Stimulated activated memory B cell treated with anti-CD40 and anti-IgM and Interleukin-4, amounts not matched to agents 10 μg/mL and 1 μg/mL and 100 μg/mL, for 72 hours (primary cell): ENCODE data around the gene RIPOR3.
A peak's percentile ranks its signal among the peaks of the same experiment; 100 is the strongest.

Source experiments
- ATAC-seq: fragments of 150-1000 bp; cut with Tn5 transposase; 2 replicates; pipeline ENCODE4 v1.10.0; 2021
- H3K27ac Mint-ChIP-seq: one replicate; pipeline ENCODE4 v1.8.0; 2022; ENCODE audit warnings: mild to moderate bottlenecking, mixed read lengths
- H3K27me3 Mint-ChIP-seq: one replicate; pipeline ENCODE4 v1.8.0; 2022; ENCODE audit warnings: mixed read lengths
- H3K36me3 Mint-ChIP-seq: one replicate; pipeline ENCODE4 v1.8.0; 2022; ENCODE audit warnings: mixed read lengths
- H3K4me1 Mint-ChIP-seq: one replicate; pipeline ENCODE4 v1.8.0; 2022; ENCODE audit warnings: mixed read lengths
- H3K4me3 Mint-ChIP-seq: one replicate; pipeline ENCODE4 v1.8.0; 2022; ENCODE audit warnings: mild to moderate bottlenecking, moderate library complexity, mixed read lengths
- H3K9me3 Mint-ChIP-seq: one replicate; pipeline ENCODE4 v1.8.0; 2022; ENCODE audit warnings: mixed read lengths

The RIPOR3 gene, protein sequence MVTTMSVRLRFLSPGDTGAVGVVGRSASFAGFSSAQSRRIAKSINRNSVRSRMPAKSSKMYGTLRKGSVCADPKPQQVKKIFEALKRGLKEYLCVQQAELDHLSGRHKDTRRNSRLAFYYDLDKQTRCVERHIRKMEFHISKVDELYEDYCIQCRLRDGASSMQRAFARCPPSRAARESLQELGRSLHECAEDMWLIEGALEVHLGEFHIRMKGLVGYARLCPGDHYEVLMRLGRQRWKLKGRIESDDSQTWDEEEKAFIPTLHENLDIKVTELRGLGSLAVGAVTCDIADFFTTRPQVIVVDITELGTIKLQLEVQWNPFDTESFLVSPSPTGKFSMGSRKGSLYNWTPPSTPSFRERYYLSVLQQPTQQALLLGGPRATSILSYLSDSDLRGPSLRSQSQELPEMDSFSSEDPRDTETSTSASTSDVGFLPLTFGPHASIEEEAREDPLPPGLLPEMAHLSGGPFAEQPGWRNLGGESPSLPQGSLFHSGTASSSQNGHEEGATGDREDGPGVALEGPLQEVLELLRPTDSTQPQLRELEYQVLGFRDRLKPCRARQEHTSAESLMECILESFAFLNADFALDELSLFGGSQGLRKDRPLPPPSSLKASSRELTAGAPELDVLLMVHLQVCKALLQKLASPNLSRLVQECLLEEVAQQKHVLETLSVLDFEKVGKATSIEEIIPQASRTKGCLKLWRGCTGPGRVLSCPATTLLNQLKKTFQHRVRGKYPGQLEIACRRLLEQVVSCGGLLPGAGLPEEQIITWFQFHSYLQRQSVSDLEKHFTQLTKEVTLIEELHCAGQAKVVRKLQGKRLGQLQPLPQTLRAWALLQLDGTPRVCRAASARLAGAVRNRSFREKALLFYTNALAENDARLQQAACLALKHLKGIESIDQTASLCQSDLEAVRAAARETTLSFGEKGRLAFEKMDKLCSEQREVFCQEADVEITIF

DNA sequence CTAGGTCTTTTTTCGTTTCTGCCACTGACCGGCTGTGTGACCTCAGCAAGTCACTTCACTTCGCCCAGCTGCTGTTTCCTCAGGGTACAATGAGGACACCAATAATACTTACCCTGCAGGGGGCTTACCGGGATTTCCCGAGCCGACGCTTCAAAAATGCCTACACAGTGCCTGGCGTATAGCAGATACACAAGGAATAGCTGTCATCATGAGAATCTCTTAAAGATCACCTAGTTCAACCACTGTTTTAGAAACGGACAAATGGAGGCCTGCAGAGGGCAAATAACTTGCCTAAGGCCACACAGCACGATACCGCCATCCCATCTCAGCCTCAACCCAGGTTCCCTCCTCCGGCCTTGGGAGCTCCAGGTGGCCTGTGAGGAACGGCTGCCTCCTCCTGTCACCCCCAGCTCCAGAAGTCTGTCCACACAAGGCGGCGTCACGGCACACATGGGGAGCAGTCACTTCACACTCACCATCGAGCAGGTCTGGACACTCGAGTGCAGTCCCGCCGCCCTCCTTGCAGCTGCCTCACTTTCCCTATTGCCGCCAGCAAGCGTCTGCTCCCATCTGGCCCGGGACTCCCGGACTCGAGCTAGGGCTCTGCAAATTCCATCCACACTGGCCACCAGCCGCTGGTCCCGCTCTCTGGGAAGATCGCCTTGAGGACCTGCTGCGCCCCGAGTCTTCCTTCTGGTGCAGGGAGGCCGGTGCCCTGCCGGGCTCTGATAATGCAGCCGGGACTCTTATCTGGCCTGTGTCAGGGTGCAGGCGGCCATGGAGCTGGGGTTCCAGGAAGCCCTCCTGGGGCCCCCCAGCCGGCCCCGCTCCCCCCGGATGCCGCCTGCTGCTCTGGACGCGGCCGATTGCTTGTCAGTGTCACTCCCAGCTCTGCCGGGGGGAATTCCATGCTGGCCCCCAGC lies at the start of gene RIPOR3:
Gene RIPOR3 (minus strand): TSS at position 893 of the 923 bp plus-strand sequence. CDS start 414 bp downstream, at position 479.
- Mint-ChIP-seq H3K27me3 (peaks cover 56% of the 10 kb centered on the region), H3K36me3 (no peaks in the 10 kb centered on the region), H3K27ac (no peak within 1 kb of the TSS), H3K9me3 (no peaks in the 10 kb centered on the region), H3K4me1 (peaks cover 15% of the 10 kb centered on the region), H3K4me3 (peak within 1 kb of the TSS; percentile 30)
- no peak for ATAC-seq

DNA sequence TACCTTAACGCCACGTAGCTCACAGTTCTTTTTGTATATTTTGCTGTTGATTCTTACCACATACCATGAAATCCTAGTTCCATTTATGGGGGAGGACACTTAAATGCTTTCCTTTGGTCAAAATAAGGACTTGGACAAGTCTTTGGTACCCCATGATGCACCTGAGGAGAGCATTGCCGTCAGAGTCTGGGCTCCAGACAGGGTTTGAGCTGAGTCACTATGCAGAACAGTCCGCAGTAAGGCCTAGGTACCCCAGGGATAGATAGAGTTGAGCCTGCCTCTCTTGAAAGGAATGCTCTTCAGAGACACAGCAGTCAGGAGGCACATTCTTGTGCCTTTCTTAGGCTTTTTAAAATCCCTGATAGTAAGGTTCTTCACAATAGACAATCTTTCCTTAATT lies 46.0 kb upstream of the RIPOR3 start:
- peaks cover 30% of the 10 kb centered on the region for H3K4me1 Mint-ChIP-seq
- H3K4me3 Mint-ChIP-seq: no peak overlapping the region
- H3K27me3 Mint-ChIP-seq: no peaks in the 10 kb centered on the region
- H3K27ac Mint-ChIP-seq: no peak overlapping the region
- peaks cover 21% of the 10 kb centered on the region for H3K36me3 Mint-ChIP-seq
- ATAC-seq: no peak
- no peaks in the 10 kb centered on the region for H3K9me3 Mint-ChIP-seq

DNA sequence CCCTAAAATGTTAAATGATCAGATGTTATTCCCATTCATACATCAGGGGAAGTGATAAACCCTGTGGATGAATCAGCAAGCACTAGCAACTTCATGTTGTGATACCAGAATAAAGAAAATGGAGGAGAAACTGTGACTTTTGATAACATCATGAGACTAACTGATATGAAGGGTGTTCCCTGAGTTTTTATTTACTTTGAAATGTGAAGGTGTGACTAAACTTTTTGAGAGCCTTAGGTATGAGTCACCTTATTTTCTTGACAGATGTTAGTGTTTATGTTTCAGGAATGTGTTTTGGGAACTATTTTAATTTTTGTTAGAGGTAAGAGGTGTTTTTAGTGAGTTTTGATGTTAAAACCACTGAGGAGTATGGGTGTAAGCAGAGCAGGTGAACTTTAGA lies 44.5 kb upstream of the RIPOR3 start:
- Mint-ChIP-seq H3K4me1 (peaks cover 27% of the 10 kb centered on the region), H3K36me3 (peaks cover 14% of the 10 kb centered on the region), H3K4me3 (no peak overlapping the region), H3K27ac (no peak overlapping the region), H3K9me3 (no peaks in the 10 kb centered on the region), H3K27me3 (no peaks in the 10 kb centered on the region)
- ATAC-seq: no peak

- Mint-ChIP-seq H3K9me3 (no peaks in the 10 kb centered on the region), H3K27ac (no peak overlapping the region), H3K36me3 (peaks cover 11% of the 10 kb centered on the region), H3K27me3 (no peaks in the 10 kb centered on the region), H3K4me3 (no peak overlapping the region), H3K4me1 (peaks cover 30% of the 10 kb centered on the region)
- ATAC-seq: no peak
Observed at GRCh38 chr20:50734730-50735679, 43.7 kb upstream of the RIPOR3 start.

GRCh38 chr20:50733644-50734349 lies 42.5 kb upstream of the RIPOR3 start:
- Mint-ChIP-seq H3K4me3 (no peak overlapping the region), H3K9me3 (no peaks in the 10 kb centered on the region), H3K27me3 (no peaks in the 10 kb centered on the region), H3K4me1 (peaks cover 31% of the 10 kb centered on the region), H3K36me3 (peaks cover 11% of the 10 kb centered on the region), H3K27ac (no peak overlapping the region)
- no peak for ATAC-seq

DNA sequence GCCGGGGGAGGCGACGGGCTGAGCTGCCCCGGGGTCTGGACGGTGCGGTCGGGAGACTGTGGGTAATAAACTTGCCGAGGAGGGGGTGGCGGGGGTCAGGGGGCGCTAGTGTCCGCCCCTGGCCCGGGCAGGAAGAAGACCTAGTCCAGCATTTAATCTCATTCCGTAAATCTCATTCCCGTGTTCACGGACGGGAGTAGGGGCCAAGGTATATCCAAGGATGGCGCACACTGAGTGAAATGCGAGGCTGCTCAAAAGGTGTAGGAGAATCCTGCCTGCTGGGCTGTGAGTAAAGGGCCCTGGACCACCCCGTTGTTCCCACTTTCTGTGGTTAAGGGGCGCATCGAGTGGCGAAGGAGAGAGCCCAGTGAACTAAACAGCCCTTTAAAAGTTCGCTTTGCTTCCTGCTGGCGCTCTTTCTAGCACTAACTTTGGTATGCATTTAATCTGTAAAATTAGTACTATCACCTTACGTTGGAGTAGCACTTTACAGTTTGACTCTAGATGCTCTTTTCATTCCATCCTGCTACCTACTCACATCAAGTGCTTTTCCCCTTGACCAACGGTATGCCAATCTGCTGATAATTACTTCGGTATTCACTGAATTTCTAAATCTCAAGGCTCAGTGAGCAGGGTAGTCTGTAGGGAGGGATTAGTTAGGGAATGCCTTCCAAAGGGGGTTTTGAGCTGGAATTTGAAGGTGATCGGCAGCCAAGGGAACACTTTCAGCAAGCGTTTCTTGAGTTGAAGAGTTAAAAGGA lies 40.8 kb upstream of the RIPOR3 start:
- peak overlapping the region; percentile 84 for H3K4me3 Mint-ChIP-seq
- H3K36me3 Mint-ChIP-seq: peaks cover 8% of the 10 kb centered on the region
- no peaks in the 10 kb centered on the region for H3K9me3 Mint-ChIP-seq
- no peaks in the 10 kb centered on the region for H3K27me3 Mint-ChIP-seq
- H3K4me1 Mint-ChIP-seq: peaks cover 31% of the 10 kb centered on the region
- ATAC-seq: no peak
- peak overlapping the region; percentile 68 for H3K27ac Mint-ChIP-seq

DNA sequence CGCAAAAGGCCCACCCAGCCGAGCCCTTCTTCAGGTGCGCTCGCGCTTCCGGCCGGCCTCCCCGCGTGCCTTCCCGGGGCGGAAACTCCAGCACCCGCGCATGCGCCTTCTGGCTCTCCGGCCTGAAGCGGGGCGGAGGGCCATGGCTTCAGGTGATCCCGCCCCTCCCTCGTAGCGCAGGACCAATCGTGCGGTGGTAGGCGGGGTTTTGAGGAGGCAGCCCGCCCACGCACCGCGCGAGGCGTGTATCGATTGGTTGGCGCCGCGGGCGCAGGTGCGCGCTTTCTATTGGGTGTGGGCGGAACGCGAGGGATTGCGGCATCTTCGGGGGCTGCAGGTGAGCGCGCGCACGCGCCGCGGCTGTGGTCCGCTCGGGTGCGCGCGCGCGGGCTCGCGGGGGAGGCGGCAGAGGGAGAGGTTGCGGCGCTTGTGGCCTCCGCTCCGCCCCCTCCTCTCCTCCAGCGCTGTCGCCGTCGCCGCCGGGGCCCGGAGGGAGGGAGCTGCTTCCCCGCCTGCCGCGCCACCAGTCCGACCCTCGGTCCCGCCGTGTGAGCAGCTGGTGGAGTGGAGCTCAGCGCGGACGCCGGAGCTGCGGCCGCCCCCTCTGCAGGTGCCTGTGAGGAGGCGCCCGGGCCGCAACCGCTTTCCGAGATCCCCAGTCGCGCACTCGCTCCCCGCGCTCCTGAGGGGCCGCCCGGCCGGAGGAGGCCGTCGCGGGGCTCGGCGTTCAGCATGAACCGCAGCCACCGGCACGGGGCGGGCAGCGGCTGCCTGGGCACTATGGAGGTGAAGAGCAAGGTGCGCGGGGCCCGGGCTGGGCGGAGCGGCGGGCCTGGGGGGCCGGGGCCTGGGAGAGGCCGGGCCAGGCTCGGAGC lies 40.0 kb upstream of the RIPOR3 start, which contains the start of gene PARD6B:
Gene PARD6B (plus strand): TSS at position 526 of the 875 bp plus-strand sequence. CDS start 207 bp downstream, at position 733.
- Mint-ChIP-seq H3K4me1 (peaks cover 31% of the 10 kb centered on the region), H3K27me3 (no peaks in the 10 kb centered on the region), H3K36me3 (peaks cover 5% of the 10 kb centered on the region), H3K9me3 (no peaks in the 10 kb centered on the region), H3K27ac (peak within 1 kb of the TSS; percentile 68), H3K4me3 (peak within 1 kb of the TSS; percentile 84)
- peak; percentile 98 for ATAC-seq

- peaks cover under 1% of the 10 kb centered on the region for H3K36me3 Mint-ChIP-seq
- no peaks in the 10 kb centered on the region for H3K9me3 Mint-ChIP-seq
- H3K27me3 Mint-ChIP-seq: no peaks in the 10 kb centered on the region
- peak overlapping the region; percentile 68 for H3K27ac Mint-ChIP-seq
- H3K4me3 Mint-ChIP-seq: peak overlapping the region; percentile 84
- H3K4me1 Mint-ChIP-seq: peaks cover 25% of the 10 kb centered on the region
- no peak for ATAC-seq
Observed at GRCh38 chr20:50730765-50731054, 39.4 kb upstream of the RIPOR3 start.

GRCh38 chr20:50729901-50730764 lies 38.8 kb upstream of the RIPOR3 start:
- H3K4me3 Mint-ChIP-seq: peak overlapping the region; percentile 84
- peak overlapping the region; percentile 68 for H3K27ac Mint-ChIP-seq
- H3K9me3 Mint-ChIP-seq: no peaks in the 10 kb centered on the region
- H3K27me3 Mint-ChIP-seq: no peaks in the 10 kb centered on the region
- no peak for ATAC-seq
- H3K36me3 Mint-ChIP-seq: no peaks in the 10 kb centered on the region
- H3K4me1 Mint-ChIP-seq: peaks cover 20% of the 10 kb centered on the region

- ATAC-seq: no peak
- Mint-ChIP-seq H3K9me3 (no peaks in the 10 kb centered on the region), H3K27me3 (no peaks in the 10 kb centered on the region), H3K4me1 (peaks cover 17% of the 10 kb centered on the region), H3K36me3 (no peaks in the 10 kb centered on the region), H3K27ac (no peak overlapping the region), H3K4me3 (no peak overlapping the region)
Observed at GRCh38 chr20:50728981-50729874, 37.9 kb upstream of the RIPOR3 start.
